ENCODE results near the gene ART4.

Gene ART4

DNA sequence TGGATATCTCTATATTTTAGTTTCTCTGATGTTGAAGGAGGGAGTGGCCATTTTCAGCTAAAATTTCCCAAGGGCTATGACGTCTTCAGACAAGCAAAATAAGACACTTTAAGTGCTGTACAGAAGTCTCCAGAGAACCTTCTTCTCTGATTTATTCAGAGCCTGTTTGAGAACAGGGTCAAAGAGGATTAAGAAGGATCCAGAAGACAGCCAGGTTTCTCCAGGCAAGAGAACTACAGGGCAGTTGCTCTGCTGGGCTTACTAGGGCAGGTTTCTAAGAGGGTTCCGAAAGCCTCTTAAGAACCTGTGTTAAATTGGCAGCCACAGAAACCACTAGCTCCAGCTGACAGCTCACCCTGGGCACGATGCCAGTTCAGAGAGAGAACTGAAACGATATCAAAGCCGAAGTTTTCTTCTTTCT is 41.1 kb upstream of the ART4 start:
- no peak for TF ChIP-seq GLIS3 (CRISPR knock-in tag; IDR thresholded peaks at IDR 0.05)
- 0 out of 2 replicates have a peak, but pooled peaks have one; percentile 25 for TF ChIP-seq ISL1 (CRISPR knock-in tag; IDR thresholded peaks at IDR 0.05)
- ATAC-seq = peak; percentile 71

DNA sequence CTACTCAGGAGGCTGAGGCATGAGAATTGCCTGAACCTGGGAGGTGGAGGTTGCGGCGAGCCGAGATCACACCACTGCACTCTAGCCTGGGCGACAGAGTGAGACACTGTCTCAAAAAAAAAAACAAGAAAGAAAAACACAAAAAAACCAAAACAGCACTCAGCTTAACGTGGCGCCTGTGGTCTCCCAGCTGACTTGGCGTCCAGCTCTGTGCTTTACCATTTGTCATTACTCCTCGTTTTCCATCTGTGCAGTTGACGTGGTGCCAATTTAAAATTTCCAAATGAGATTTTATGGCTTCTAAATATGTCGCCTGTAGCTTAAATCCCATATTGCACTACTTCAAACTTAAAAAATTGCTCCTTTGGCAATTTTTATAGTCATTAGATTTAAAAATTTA is 40.4 kb upstream of the ART4 start:
- TF ChIP-seq, protein P1, sequence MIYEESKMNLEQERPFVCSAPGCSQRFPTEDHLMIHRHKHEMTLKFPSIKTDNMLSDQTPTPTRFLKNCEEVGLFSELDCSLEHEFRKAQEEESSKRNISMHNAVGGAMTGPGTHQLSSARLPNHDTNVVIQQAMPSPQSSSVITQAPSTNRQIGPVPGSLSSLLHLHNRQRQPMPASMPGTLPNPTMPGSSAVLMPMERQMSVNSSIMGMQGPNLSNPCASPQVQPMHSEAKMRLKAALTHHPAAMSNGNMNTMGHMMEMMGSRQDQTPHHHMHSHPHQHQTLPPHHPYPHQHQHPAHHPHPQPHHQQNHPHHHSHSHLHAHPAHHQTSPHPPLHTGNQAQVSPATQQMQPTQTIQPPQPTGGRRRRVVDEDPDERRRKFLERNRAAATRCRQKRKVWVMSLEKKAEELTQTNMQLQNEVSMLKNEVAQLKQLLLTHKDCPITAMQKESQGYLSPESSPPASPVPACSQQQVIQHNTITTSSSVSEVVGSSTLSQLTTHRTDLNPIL (CRISPR knock-in tag; IDR thresholded peaks at IDR 0.05; ENCODE audit: low read depth) = no peak
- TF ChIP-seq ESRRG (CRISPR knock-in tag; IDR thresholded peaks at IDR 0.05) = no peak
- TF ChIP-seq ISL1 (CRISPR knock-in tag; IDR thresholded peaks at IDR 0.05) = no peak
- no peak for TF ChIP-seq RARB (CRISPR knock-in tag; IDR thresholded peaks at IDR 0.05)
- no peak for TF ChIP-seq ARNTL (CRISPR knock-in tag; IDR thresholded peaks at IDR 0.05; ENCODE audit: borderline replicate concordance, low read depth)
- TF ChIP-seq, protein P2, sequence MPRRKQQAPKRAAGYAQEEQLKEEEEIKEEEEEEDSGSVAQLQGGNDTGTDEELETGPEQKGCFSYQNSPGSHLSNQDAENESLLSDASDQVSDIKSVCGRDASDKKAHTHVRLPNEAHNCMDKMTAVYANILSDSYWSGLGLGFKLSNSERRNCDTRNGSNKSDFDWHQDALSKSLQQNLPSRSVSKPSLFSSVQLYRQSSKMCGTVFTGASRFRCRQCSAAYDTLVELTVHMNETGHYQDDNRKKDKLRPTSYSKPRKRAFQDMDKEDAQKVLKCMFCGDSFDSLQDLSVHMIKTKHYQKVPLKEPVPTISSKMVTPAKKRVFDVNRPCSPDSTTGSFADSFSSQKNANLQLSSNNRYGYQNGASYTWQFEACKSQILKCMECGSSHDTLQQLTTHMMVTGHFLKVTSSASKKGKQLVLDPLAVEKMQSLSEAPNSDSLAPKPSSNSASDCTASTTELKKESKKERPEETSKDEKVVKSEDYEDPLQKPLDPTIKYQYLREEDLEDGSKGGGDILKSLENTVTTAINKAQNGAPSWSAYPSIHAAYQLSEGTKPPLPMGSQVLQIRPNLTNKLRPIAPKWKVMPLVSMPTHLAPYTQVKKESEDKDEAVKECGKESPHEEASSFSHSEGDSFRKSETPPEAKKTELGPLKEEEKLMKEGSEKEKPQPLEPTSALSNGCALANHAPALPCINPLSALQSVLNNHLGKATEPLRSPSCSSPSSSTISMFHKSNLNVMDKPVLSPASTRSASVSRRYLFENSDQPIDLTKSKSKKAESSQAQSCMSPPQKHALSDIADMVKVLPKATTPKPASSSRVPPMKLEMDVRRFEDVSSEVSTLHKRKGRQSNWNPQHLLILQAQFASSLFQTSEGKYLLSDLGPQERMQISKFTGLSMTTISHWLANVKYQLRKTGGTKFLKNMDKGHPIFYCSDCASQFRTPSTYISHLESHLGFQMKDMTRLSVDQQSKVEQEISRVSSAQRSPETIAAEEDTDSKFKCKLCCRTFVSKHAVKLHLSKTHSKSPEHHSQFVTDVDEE (CRISPR knock-in tag; IDR thresholded peaks at IDR 0.05) = no peak
- TF ChIP-seq, protein P3, sequence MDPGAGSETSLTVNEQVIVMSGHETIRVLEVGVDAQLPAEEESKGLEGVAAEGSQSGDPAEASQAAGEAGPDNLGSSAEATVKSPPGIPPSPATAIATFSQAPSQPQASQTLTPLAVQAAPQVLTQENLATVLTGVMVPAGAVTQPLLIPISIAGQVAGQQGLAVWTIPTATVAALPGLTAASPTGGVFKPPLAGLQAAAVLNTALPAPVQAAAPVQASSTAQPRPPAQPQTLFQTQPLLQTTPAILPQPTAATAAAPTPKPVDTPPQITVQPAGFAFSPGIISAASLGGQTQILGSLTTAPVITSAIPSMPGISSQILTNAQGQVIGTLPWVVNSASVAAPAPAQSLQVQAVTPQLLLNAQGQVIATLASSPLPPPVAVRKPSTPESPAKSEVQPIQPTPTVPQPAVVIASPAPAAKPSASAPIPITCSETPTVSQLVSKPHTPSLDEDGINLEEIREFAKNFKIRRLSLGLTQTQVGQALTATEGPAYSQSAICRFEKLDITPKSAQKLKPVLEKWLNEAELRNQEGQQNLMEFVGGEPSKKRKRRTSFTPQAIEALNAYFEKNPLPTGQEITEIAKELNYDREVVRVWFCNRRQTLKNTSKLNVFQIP (CRISPR knock-in tag; IDR thresholded peaks at IDR 0.05; ENCODE audit: borderline replicate concordance, low read depth) = no peak
- no peak for TF ChIP-seq ZFP30 (CRISPR knock-in tag; IDR thresholded peaks at IDR 0.05)
- TF ChIP-seq SNAI2 (CRISPR knock-in tag; IDR thresholded peaks at IDR 0.05) = no peak
- TF ChIP-seq ZNF70 (CRISPR knock-in tag; IDR thresholded peaks at IDR 0.05) = no peak
- TF ChIP-seq BACH2 (CRISPR knock-in tag; IDR thresholded peaks at IDR 0.05; ENCODE audit: borderline replicate concordance) = no peak
- TF ChIP-seq, protein P4, sequence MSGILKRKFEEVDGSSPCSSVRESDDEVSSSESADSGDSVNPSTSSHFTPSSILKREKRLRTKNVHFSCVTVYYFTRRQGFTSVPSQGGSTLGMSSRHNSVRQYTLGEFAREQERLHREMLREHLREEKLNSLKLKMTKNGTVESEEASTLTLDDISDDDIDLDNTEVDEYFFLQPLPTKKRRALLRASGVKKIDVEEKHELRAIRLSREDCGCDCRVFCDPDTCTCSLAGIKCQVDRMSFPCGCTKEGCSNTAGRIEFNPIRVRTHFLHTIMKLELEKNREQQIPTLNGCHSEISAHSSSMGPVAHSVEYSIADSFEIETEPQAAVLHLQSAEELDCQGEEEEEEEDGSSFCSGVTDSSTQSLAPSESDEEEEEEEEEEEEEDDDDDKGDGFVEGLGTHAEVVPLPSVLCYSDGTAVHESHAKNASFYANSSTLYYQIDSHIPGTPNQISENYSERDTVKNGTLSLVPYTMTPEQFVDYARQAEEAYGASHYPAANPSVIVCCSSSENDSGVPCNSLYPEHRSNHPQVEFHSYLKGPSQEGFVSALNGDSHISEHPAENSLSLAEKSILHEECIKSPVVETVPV (CRISPR knock-in tag; IDR thresholded peaks at IDR 0.05) = no peak
- no peak for TF ChIP-seq ZNF8 (CRISPR knock-in tag; IDR thresholded peaks at IDR 0.05)
- no peak for TF ChIP-seq TCF4 (CRISPR knock-in tag; IDR thresholded peaks at IDR 0.05; ENCODE audit: borderline replicate concordance)
- TF ChIP-seq ZFP3 (CRISPR knock-in tag; IDR thresholded peaks at IDR 0.05) = no peak
- TF ChIP-seq GLIS3 (CRISPR knock-in tag; IDR thresholded peaks at IDR 0.05) = no peak
- ATAC-seq = no peak

DNA sequence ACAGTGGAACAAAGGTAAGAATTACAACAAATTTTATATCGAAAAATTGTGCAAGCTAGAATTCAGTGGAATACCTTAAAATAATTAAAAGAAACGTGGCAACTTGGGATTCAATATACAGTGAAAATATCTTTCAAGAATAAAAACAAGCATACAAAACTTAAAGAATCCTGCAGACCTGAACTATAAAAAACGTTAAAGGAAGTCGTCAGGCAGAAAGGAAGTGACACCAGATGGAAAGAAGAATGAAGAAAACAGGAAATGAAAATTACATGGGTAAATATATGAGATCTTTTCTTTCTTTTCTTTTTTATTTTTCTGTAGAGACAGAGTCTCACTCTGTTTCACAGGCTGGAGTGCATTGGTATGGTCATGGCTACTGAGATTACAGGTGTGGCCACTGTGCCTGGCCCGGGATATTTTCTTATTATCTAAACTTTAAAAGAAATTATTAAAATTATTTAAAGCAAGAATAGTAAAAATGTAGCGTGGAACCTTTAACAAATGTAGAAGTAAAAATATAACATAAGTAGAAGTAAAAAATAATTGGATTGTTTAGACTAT is 37.6 kb upstream of the ART4 start:
- ATAC-seq = no peak
- TF ChIP-seq GLIS3 (CRISPR knock-in tag; IDR thresholded peaks at IDR 0.05) (0 out of 2 replicates have a peak, but pooled peaks have one; percentile 29), BACH2 (CRISPR knock-in tag; IDR thresholded peaks at IDR 0.05; ENCODE audit: borderline replicate concordance) (no peak)
- TF ChIP-seq, protein P1 (CRISPR knock-in tag; IDR thresholded peaks at IDR 0.05; ENCODE audit: low read depth) = 0 out of 2 replicates have a peak, but pooled peaks have one; percentile 6

DNA sequence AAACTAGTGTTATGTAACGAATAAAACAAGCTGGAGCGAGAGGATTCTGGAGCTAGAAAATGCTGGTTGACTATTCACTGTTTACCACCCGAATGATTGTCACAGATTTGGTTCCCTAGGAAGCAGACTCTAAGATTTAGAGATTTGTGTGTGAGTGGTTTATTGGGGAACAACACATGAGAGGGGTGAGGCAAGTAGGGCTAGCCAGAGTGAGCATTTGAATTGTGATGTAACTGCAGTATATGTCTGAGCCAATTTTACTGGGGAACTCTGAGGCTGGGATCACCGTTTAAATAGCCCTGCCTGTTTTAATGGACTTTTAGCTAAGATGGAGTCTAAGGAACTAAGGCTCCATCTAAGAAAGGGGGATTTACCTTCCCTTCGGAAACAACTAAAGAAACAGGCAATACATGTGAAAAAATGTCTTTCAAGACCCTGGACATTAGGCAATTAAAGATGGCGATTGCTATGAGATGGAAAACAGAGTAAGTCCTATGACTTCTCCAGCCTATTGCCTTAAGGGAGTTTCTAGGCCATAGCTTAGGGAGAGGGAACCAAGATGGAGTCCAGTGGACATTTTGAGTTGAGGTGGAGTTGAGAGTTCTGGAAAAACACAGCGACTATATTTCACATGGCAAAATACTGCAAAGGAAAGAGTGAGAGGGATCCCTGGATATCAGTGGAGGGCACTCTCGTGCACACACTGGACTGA is 36.1 kb upstream of the ART4 start:
- no peak for ATAC-seq
- TF ChIP-seq CSDC2 (CRISPR knock-in tag; IDR thresholded peaks at IDR 0.05) = no peak
- no peak for TF ChIP-seq ZNF565 (CRISPR knock-in tag; conservative IDR thresholded peaks at IDR 0.05; ENCODE audit: low read depth)
- no peak for TF ChIP-seq ISL1 (CRISPR knock-in tag; IDR thresholded peaks at IDR 0.05)
- no peak for TF ChIP-seq BACH2 (CRISPR knock-in tag; IDR thresholded peaks at IDR 0.05; ENCODE audit: borderline replicate concordance)
- 0 out of 2 replicates have a peak, but pooled peaks have one; percentile 8 for TF ChIP-seq GLIS3 (CRISPR knock-in tag; IDR thresholded peaks at IDR 0.05)

All from SK-N-SH treated with all-trans-retinoic acid at 6 μM for 48 hours (cell line).